GM12865 (cell line): ENCODE results near the gene FAM227A.

Source experiments
- DNase-seq: peaks from one replicate; pipeline ENCODE4 v3.0.0; 2010; ENCODE audit warnings: low read depth
- H3K4me3 ChIP-seq: 2 replicates; pipeline ENCODE4 v1.5.1; 2011; ENCODE audit warnings: mild to moderate bottlenecking, low read depth, low read length, control low read depth
- TF ChIP-seq, protein P1 (sequence below): IDR thresholded peaks from 2 replicates; pipeline ENCODE4 v1.5.1; 2011; ENCODE audit warnings: low read length, control low read depth, low read depth, inconsistent platforms; ENCODE audit not compliant: insufficient read depth; ENCODE audit errors: missing control alignments

FAM227A gene

DNA sequence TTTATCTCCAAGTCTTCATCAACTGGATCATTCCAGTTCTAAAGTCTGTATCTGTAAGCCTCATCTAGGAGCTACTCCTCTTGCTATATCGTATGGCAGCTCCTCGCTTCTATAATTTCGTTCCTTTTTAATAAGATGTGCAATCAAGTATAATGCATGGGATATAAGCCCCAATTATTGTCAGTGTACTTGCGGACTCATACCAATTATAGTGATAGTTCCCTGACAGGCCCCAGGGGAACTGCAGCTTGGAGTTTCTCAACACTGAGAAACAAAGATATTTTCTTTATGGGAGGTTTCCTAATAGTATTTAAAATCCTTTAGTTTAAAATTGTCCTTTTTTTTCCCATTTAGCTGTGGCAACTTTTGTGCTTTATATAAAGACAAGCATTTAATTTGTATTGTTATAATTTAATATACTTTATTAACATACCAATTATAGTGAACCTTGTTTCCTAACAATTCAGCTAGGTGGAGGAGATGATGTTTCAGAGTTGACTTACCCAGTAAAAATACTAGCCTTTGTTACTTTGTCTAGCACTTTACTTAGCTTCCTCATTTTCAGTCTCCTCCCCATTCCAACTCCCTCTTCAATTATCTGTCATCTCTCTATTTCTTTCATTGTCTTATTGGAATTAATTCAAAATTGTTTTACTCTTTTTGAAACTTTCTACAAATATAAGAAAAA is 124.8 kb downstream of the FAM227A start:
- H3K4me3 ChIP-seq: no peak overlapping the region
- TF ChIP-seq, protein P1, sequence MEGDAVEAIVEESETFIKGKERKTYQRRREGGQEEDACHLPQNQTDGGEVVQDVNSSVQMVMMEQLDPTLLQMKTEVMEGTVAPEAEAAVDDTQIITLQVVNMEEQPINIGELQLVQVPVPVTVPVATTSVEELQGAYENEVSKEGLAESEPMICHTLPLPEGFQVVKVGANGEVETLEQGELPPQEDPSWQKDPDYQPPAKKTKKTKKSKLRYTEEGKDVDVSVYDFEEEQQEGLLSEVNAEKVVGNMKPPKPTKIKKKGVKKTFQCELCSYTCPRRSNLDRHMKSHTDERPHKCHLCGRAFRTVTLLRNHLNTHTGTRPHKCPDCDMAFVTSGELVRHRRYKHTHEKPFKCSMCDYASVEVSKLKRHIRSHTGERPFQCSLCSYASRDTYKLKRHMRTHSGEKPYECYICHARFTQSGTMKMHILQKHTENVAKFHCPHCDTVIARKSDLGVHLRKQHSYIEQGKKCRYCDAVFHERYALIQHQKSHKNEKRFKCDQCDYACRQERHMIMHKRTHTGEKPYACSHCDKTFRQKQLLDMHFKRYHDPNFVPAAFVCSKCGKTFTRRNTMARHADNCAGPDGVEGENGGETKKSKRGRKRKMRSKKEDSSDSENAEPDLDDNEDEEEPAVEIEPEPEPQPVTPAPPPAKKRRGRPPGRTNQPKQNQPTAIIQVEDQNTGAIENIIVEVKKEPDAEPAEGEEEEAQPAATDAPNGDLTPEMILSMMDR: no peak
- no peak for DNase-seq
